Measurements from ENCODE around the gene AGAP6. TPM values are rescaled to one million over a fixed set of nuclear protein-coding genes. Genes with fewer than 3 reads are reported as not detected.
"Not testable (repeated sequence)": the region's sequence is repeated elsewhere in the genome, so short reads cannot be mapped to it uniquely, and the experiment has no call there.

AGAP6 gene
- total and polyA plus RNA-seq, 7 donors: 4.4 to 7.1 (median 5.8) TPM

- DNase-seq (no peak), ATAC-seq (no peak)
- no peaks in the 10 kb centered on the region for H3K36me3 ChIP-seq (ENCODE audit: insufficient read depth in 1 of 2, low read depth in 1 of 2)
- H3K27me3 ChIP-seq (ENCODE audit: insufficient read depth in 3 of 3, low read length in 2 of 3): peaks cover 0 to 18% (median 5%) of the 10 kb centered on the region in 3 donors
- no peaks in the 10 kb centered on the region for H3K4me1 ChIP-seq
- no peak for TF ChIP-seq CTCF (IDR thresholded peaks at IDR 0.05)
- intact Hi-C loops (cut with DNase I): no loop called here
- H3K4me3 ChIP-seq: no peak overlapping the region
- WGBS, 3 donors: 78 to 83% (median 79%) methylated on average over 3 of the region's 3 CpGs
- no peak overlapping the region for H3K27ac ChIP-seq
- no peaks in the 10 kb centered on the region for H3K9me3 ChIP-seq
Measured at GRCh38 chr10:50021646-50022045, 33.4 kb downstream of the AGAP6 start.

GRCh38 chr10:50024716-50025383, 36.6 kb downstream of the AGAP6 start:
- not testable (repeated sequence) for ATAC-seq, DNase-seq

DNA sequence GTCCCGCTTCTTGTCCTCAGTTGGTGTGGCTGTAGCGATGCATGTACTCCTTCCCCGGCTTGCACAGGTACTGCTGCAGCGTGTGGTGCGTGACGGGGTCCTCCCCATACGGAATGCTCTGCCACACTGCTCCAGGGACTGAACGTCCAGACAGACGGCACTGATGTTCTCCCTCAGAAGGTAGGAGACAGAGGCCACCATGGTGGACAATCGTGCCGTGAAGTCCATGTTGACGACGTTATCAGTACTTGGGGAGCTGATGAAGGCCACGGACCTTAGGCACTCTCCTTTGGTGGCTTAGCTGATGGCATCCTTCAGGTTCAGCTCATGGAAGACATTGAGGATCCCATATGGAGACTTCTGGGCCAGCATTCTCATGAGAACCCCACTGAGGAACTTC, 37.4 kb downstream of the AGAP6 start:
- H3K27ac ChIP-seq: no peak overlapping the region
- no peak for TF ChIP-seq CTCF (IDR thresholded peaks at IDR 0.05)
- intact Hi-C loops (cut with DNase I): no loop called here
- DNase-seq (no peak), ATAC-seq (no peak)
- 86 to 96% (median 90%) methylated on average over 14 of the region's 14 CpGs for WGBS, 3 donors
- peaks cover 0 to 19% (median 8%) of the 10 kb centered on the region in 3 donors for H3K27me3 ChIP-seq (ENCODE audit: insufficient read depth in 3 of 3, low read length in 2 of 3)
- no peaks in the 10 kb centered on the region for H3K36me3 ChIP-seq (ENCODE audit: insufficient read depth in 1 of 2, low read depth in 1 of 2)
- H3K4me1 ChIP-seq: no peaks in the 10 kb centered on the region
- H3K9me3 ChIP-seq: no peaks in the 10 kb centered on the region
- H3K4me3 ChIP-seq: no peak overlapping the region

More at GRCh38 chr10:50024716-50025383, 36.6 kb downstream of the AGAP6 start:
- H3K27ac ChIP-seq; H3K36me3 ChIP-seq (ENCODE audit: insufficient read depth in 1 of 2, low read depth in 1 of 2); H3K4me3 ChIP-seq; H3K9me3 ChIP-seq; intact Hi-C loops (cut with DNase I); H3K4me1 ChIP-seq: not testable (repeated sequence)
- WGBS, 3 donors: 11 to 35% (median 16%) methylated on average over 29 to 30 of the region's 37 CpGs
- peaks cover 0 to 19% (median 8%) of the 10 kb centered on the region in 3 donors for H3K27me3 ChIP-seq (ENCODE audit: insufficient read depth in 3 of 3, low read length in 2 of 3)

- Histone ChIP-seq H3K4me3 (no peak overlapping the region), H3K9me3 (no peaks in the 10 kb centered on the region), H3K27ac (no peak overlapping the region), H3K36me3 (ENCODE audit: insufficient read depth in 1 of 2, low read depth in 1 of 2) (no peaks in the 10 kb centered on the region), H3K27me3 (ENCODE audit: insufficient read depth in 3 of 3, low read length in 2 of 3) (peaks cover 0 to 19% (median 8%) of the 10 kb centered on the region in 3 donors), H3K4me1 (no peaks in the 10 kb centered on the region)
- ATAC-seq (no peak), DNase-seq (no peak)
- TF ChIP-seq CTCF (IDR thresholded peaks at IDR 0.05): no peak
- intact Hi-C loops (cut with DNase I): no loop called here
- 89 to 91% (median 91%) methylated on average over 13 of the region's 13 CpGs for WGBS, 3 donors
Measured at GRCh38 chr10:50027195-50027594, 39.0 kb downstream of the AGAP6 start.

- H3K4me3 ChIP-seq: no peak overlapping the region
- no peaks in the 10 kb centered on the region for H3K36me3 ChIP-seq (ENCODE audit: insufficient read depth in 1 of 2, low read depth in 1 of 2)
- no peaks in the 10 kb centered on the region for H3K9me3 ChIP-seq
- TF ChIP-seq CTCF (IDR thresholded peaks at IDR 0.05): no peak
- 54 to 65% (median 57%) methylated on average over 3 of the region's 3 CpGs for WGBS, 3 donors
- DNase-seq (no peak), ATAC-seq (no peak)
- no peaks in the 10 kb centered on the region for H3K4me1 ChIP-seq
- no peak overlapping the region for H3K27ac ChIP-seq
- peaks cover 0 to 2% (median 0%) of the 10 kb centered on the region in 3 donors for H3K27me3 ChIP-seq (ENCODE audit: insufficient read depth in 3 of 3, low read length in 2 of 3)
- intact Hi-C loops (cut with DNase I): no loop called here
Measured at GRCh38 chr10:50033481-50033880, 45.3 kb downstream of the AGAP6 start.

DNA sequence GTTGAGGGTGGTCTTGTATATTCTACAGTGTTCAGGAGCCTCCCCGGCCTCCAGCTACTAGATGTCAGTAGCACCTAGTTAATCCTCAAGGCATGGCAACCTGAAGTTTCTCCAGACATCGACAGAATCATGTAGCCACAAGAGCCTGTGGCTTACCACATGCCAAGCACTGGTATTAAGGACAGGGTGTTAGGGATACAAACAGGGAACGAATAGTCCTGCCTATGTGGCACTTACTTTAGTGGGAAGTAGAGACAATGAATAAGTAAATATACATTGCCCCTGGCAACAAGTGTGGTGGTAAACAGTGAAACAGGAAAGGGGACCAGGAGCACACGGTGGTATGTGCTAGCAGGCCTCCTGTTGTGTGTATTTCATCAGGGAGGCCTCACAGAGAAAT, 47.1 kb downstream of the AGAP6 start:
- not testable (repeated sequence) for DNase-seq

More for the DNA sequence above, 47.1 kb downstream of the AGAP6 start:
- 41 to 50% (median 47%) methylated on average over 4 of the region's 4 CpGs for WGBS, 3 donors
- H3K27ac ChIP-seq; H3K27me3 ChIP-seq (ENCODE audit: insufficient read depth in 3 of 3, low read length in 2 of 3); ATAC-seq; intact Hi-C loops (cut with DNase I); H3K9me3 ChIP-seq; H3K4me3 ChIP-seq; H3K4me1 ChIP-seq; H3K36me3 ChIP-seq (ENCODE audit: insufficient read depth in 1 of 2, low read depth in 1 of 2): not testable (repeated sequence)

All from psoas muscle (tissue), 8 donors.